ENCODE measurements around the gene CBFA2T3. TPM values are rescaled to one million over a fixed set of nuclear protein-coding genes. Genes with fewer than 3 reads are reported as not detected.

CBFA2T3 gene
- total and polyA plus RNA-seq, 2 donors (not counting 1 experiment from before 2014, with no cell fraction given) = 40.8 to 58.3 TPM

DNA sequence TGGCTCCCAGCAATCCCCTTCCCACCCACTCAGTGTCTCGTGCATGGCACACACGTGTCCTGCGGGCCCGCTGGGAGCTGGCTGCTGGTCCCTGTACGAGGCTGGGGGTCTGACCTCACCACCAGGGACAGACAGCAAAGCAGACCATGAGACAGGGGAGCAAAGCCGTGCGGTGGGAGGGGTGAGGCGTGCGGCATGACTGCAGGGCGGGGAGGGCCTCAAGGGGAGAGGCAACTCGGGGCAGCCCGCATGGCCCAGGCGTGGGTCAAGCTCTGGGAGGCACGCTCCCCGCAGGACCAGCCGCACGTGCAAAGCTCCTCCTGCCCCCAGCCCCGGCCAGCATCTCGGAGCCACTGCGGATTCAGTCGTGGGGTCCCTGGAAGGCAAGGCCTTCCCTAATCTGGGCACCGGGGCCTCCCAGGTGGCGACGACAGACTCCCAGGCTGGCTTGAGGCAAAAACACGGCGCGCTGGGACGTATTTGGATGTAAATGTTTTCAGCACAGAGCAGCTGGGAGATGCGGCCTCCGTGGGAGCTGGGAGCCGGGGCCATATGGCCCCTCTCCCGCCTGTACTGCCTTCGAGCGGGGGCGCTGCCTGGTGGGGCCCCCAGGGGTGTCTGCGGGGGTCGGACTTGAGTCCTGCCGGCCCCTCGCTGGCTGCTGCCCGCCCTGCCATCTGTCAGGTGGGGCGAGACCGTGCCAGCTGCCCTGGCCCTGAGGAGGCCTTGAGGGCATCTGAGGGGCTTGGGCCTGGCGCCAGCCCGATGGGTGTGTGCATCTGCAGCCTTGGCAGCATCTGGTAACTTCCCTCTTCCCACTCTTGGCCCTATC is 12.2 kb upstream of the CBFA2T3 start:
- no peak overlapping the region for H3K9ac ChIP-seq (ENCODE audit: low read length)

DNA sequence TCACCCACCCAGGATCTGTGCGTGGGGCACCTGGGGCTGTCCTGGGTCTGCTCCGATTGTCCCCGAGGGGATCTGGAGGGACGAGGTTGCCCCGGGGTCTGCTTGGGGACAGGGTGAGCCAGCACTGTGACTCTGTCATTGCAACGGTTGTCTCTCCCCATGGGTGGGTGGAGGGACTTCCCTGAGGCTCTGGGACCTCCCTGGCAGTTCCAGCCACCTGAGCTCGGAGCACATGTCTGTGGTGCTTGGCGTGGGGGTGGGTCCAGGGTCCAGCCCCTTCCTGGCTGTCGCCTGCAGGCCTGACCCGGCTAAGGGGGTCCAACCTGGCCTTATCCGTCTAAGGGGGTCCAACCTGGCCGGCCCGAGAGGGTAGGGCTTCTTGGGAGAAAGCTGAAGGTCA is 8.5 kb upstream of the CBFA2T3 start:
- H3K4me3 Mint-ChIP-seq = peak overlapping the region; percentile 13
- no peak for ATAC-seq (ENCODE audit: low read depth)
- no peak for TF ChIP-seq EZH2 (IDR thresholded peaks at IDR 0.05; ENCODE audit: borderline replicate concordance, insufficient read depth, low read depth, low read length, poor library complexity, severe bottlenecking)
- TF ChIP-seq, protein P1, sequence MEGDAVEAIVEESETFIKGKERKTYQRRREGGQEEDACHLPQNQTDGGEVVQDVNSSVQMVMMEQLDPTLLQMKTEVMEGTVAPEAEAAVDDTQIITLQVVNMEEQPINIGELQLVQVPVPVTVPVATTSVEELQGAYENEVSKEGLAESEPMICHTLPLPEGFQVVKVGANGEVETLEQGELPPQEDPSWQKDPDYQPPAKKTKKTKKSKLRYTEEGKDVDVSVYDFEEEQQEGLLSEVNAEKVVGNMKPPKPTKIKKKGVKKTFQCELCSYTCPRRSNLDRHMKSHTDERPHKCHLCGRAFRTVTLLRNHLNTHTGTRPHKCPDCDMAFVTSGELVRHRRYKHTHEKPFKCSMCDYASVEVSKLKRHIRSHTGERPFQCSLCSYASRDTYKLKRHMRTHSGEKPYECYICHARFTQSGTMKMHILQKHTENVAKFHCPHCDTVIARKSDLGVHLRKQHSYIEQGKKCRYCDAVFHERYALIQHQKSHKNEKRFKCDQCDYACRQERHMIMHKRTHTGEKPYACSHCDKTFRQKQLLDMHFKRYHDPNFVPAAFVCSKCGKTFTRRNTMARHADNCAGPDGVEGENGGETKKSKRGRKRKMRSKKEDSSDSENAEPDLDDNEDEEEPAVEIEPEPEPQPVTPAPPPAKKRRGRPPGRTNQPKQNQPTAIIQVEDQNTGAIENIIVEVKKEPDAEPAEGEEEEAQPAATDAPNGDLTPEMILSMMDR (IDR thresholded peaks at IDR 0.05) = no peak
- 75% methylated on average over 9 of the region's 13 CpGs for WGBS (ENCODE audit: insufficient coverage)
- H3K4me2 ChIP-seq (replicated peaks; ENCODE audit: low read depth, low read length, poor library complexity, severe bottlenecking) = peak overlapping the region; percentile 80
- H2AFZ ChIP-seq (ENCODE audit: insufficient read depth, low read depth, low read length, poor library complexity, severe bottlenecking) = no peak overlapping the region
- H3K27me3 ChIP-seq (replicated peaks in 1 of 4; ENCODE audit: control extremely low read depth in 1 of 4, control insufficient read depth in 3 of 4, insufficient read depth in 4 of 4, low read length in 3 of 4) = no peaks in the 10 kb centered on the region
- peaks cover 0 to 7% (median 0%) of the 10 kb centered on the region in 3 donors for H3K9me3 ChIP-seq (ENCODE audit: control extremely low read depth in 1 of 3, control insufficient read depth in 2 of 3, insufficient read depth in 1 of 3, low read length in 2 of 3)
- intact Hi-C loops (cut with micrococcal nuclease) = no loop called here
- no peak overlapping the region for H3K27ac ChIP-seq (ENCODE audit: low read length in 2 of 2)
- no peaks in the 10 kb centered on the region for H3K27me3 Mint-ChIP-seq
- DNase-seq = no peak
- no peak overlapping the region for H3K9ac ChIP-seq (ENCODE audit: low read length)
- H3K9me3 Mint-ChIP-seq (ENCODE audit: insufficient read depth) = no peaks in the 10 kb centered on the region
- ChIA-PET CTCF (no interaction called here), POLR2A (no interaction called here)
- peaks cover 52 to 56% of the 10 kb centered on the region in 2 donors for H3K4me1 ChIP-seq (ENCODE audit: control insufficient read depth in 2 of 2, insufficient read depth in 2 of 2, low read length in 2 of 2)
- H3K4me3 ChIP-seq (ENCODE audit: control extremely low read depth in 1 of 5, extremely low read depth in 1 of 5, insufficient read depth in 1 of 5, low read depth in 2 of 5, low read length in 4 of 5) = no peak overlapping the region
- peaks cover 54% of the 10 kb centered on the region for H3K4me1 Mint-ChIP-seq
- H4K20me1 ChIP-seq (ENCODE audit: control insufficient read depth, insufficient read depth, low read length, poor library complexity, severe bottlenecking) = no peaks in the 10 kb centered on the region
- H3K36me3 ChIP-seq (replicated peaks in 1 of 2; ENCODE audit: control extremely low read depth in 1 of 2, control insufficient read depth in 1 of 2, extremely low read depth in 1 of 2, insufficient read depth in 2 of 2, low read length in 1 of 2) = no peaks in the 10 kb centered on the region
- H3K79me2 ChIP-seq (ENCODE audit: control insufficient read depth, insufficient read depth, low read length) = peaks cover 23% of the 10 kb centered on the region
- H3K27ac Mint-ChIP-seq = no peak overlapping the region

More for the DNA sequence above, 12.2 kb upstream of the CBFA2T3 start:
- ATAC-seq (ENCODE audit: low read depth) = no peak
- ChIA-PET POLR2A (no interaction called here), CTCF (no interaction called here)
- H3K4me1 ChIP-seq (ENCODE audit: control insufficient read depth in 2 of 2, insufficient read depth in 2 of 2, low read length in 2 of 2) = peaks cover 42 to 45% of the 10 kb centered on the region in 2 donors
- no peak overlapping the region for H2AFZ ChIP-seq (ENCODE audit: insufficient read depth, low read depth, low read length, poor library complexity, severe bottlenecking)
- Mint-ChIP-seq H3K4me1 (peaks cover 33% of the 10 kb centered on the region), H3K27ac (no peak overlapping the region), H3K4me3 (no peak overlapping the region), H3K9me3 (ENCODE audit: insufficient read depth) (no peaks in the 10 kb centered on the region), H3K27me3 (no peaks in the 10 kb centered on the region)
- intact Hi-C loops (cut with micrococcal nuclease) = no loop called here
- TF ChIP-seq, protein P1 (IDR thresholded peaks at IDR 0.05) = no peak
- no peak for TF ChIP-seq EZH2 (IDR thresholded peaks at IDR 0.05; ENCODE audit: borderline replicate concordance, insufficient read depth, low read depth, low read length, poor library complexity, severe bottlenecking)
- WGBS (ENCODE audit: insufficient coverage) = 84% methylated on average over 43 of the region's 44 CpGs
- H3K79me2 ChIP-seq (ENCODE audit: control insufficient read depth, insufficient read depth, low read length) = peaks cover 26% of the 10 kb centered on the region
- H3K4me3 ChIP-seq (ENCODE audit: control extremely low read depth in 1 of 5, extremely low read depth in 1 of 5, insufficient read depth in 1 of 5, low read depth in 2 of 5, low read length in 4 of 5) = no peak overlapping the region
- H3K27me3 ChIP-seq (replicated peaks in 1 of 4; ENCODE audit: control extremely low read depth in 1 of 4, control insufficient read depth in 3 of 4, insufficient read depth in 4 of 4, low read length in 3 of 4) = peaks cover 0 to 4% (median 0%) of the 10 kb centered on the region in 4 experiments
- DNase-seq = no peak
- H3K9me3 ChIP-seq (ENCODE audit: control extremely low read depth in 1 of 3, control insufficient read depth in 2 of 3, insufficient read depth in 1 of 3, low read length in 2 of 3) = peaks cover 0 to 5% (median 0%) of the 10 kb centered on the region in 3 donors
- no peak overlapping the region for H3K4me2 ChIP-seq (replicated peaks; ENCODE audit: low read depth, low read length, poor library complexity, severe bottlenecking)
- H3K27ac ChIP-seq (ENCODE audit: low read length in 2 of 2) = no peak overlapping the region
- H4K20me1 ChIP-seq (ENCODE audit: control insufficient read depth, insufficient read depth, low read length, poor library complexity, severe bottlenecking) = no peaks in the 10 kb centered on the region
- H3K36me3 ChIP-seq (replicated peaks in 1 of 2; ENCODE audit: control extremely low read depth in 1 of 2, control insufficient read depth in 1 of 2, extremely low read depth in 1 of 2, insufficient read depth in 2 of 2, low read length in 1 of 2) = no peaks in the 10 kb centered on the region

Measured in B cell (primary cell).